ENCODE measurements around the gene EVC. TPM values are rescaled to one million over a fixed set of nuclear protein-coding genes. Genes with fewer than 3 reads are reported as not detected.

The EVC gene
- total RNA-seq, 1 donor from 2014 or later: 30.2 TPM

- Mint-ChIP-seq H3K27me3 (no peaks in the 10 kb centered on the region), H3K4me1 (ENCODE audit: low read depth) (no peaks in the 10 kb centered on the region), H3K36me3 (ENCODE audit: insufficient read depth) (peaks cover 16% of the 10 kb centered on the region), H3K4me3 (ENCODE audit: low read depth) (no peak overlapping the region), H3K9me3 (ENCODE audit: low read depth) (no peaks in the 10 kb centered on the region), H3K27ac (no peak overlapping the region)
- no peak for TF ChIP-seq CTCF (IDR thresholded peaks at IDR 0.05; ENCODE audit: unreplicated experiment)
- no peak for DNase-seq (ENCODE audit: low spot score, unreplicated experiment)
Measured at GRCh38 chr4:5797866-5798265, 86.9 kb downstream of the EVC start.

GRCh38 chr4:5798462-5798861 is 87.5 kb downstream of the EVC start:
- TF ChIP-seq CTCF (IDR thresholded peaks at IDR 0.05; ENCODE audit: unreplicated experiment): no peak
- Mint-ChIP-seq H3K9me3 (ENCODE audit: low read depth) (no peaks in the 10 kb centered on the region), H3K4me1 (ENCODE audit: low read depth) (no peaks in the 10 kb centered on the region), H3K27ac (no peak overlapping the region), H3K36me3 (ENCODE audit: insufficient read depth) (peaks cover 16% of the 10 kb centered on the region), H3K4me3 (ENCODE audit: low read depth) (no peak overlapping the region), H3K27me3 (no peaks in the 10 kb centered on the region)
- DNase-seq (ENCODE audit: low spot score, unreplicated experiment): no peak

GRCh38 chr4:5798946-5799345 is 87.9 kb downstream of the EVC start:
- DNase-seq (ENCODE audit: low spot score, unreplicated experiment): no peak
- H3K36me3 Mint-ChIP-seq (ENCODE audit: insufficient read depth): peaks cover 14% of the 10 kb centered on the region
- no peaks in the 10 kb centered on the region for H3K9me3 Mint-ChIP-seq (ENCODE audit: low read depth)
- H3K27me3 Mint-ChIP-seq: no peaks in the 10 kb centered on the region
- H3K4me1 Mint-ChIP-seq (ENCODE audit: low read depth): no peaks in the 10 kb centered on the region
- no peak overlapping the region for H3K27ac Mint-ChIP-seq
- H3K4me3 Mint-ChIP-seq (ENCODE audit: low read depth): no peak overlapping the region
- no peak for TF ChIP-seq CTCF (IDR thresholded peaks at IDR 0.05; ENCODE audit: unreplicated experiment)

GRCh38 chr4:5799406-5799805 is 88.4 kb downstream of the EVC start:
- Mint-ChIP-seq H3K4me1 (ENCODE audit: low read depth) (no peaks in the 10 kb centered on the region), H3K27ac (no peak overlapping the region), H3K4me3 (ENCODE audit: low read depth) (no peak overlapping the region), H3K27me3 (no peaks in the 10 kb centered on the region), H3K36me3 (ENCODE audit: insufficient read depth) (peaks cover 15% of the 10 kb centered on the region), H3K9me3 (ENCODE audit: low read depth) (no peaks in the 10 kb centered on the region)
- no peak for TF ChIP-seq CTCF (IDR thresholded peaks at IDR 0.05; ENCODE audit: unreplicated experiment)
- no peak for DNase-seq (ENCODE audit: low spot score, unreplicated experiment)

- DNase-seq (ENCODE audit: low spot score, unreplicated experiment): no peak
- Mint-ChIP-seq H3K4me3 (ENCODE audit: low read depth) (no peak overlapping the region), H3K27ac (no peak overlapping the region), H3K27me3 (no peaks in the 10 kb centered on the region), H3K4me1 (ENCODE audit: low read depth) (no peaks in the 10 kb centered on the region), H3K9me3 (ENCODE audit: low read depth) (no peaks in the 10 kb centered on the region), H3K36me3 (ENCODE audit: insufficient read depth) (peaks cover 14% of the 10 kb centered on the region)
- no peak for TF ChIP-seq CTCF (IDR thresholded peaks at IDR 0.05; ENCODE audit: unreplicated experiment)
Measured at GRCh38 chr4:5800496-5800895, 89.5 kb downstream of the EVC start.
